T-helper 17 cell (primary cell): ENCODE measurements around the gene PTH. TPM values are rescaled to one million over a fixed set of nuclear protein-coding genes. Genes with fewer than 3 reads are reported as not detected.

Experiments used
- ATAC-seq: fragments of 150-1000 bp; cut with Tn5 transposase; 2 replicates; pipeline ENCODE4 v1.10.0; 2021; ENCODE audit warnings: mild to moderate bottlenecking, moderate library complexity
- DNase-seq, 3 donors: peaks; one replicate each; pipeline versions ENCODE4 v3.0.0 to v3.0.0-alpha.2; 2020 to 2021
- H3K9me3 ChIP-seq: one replicate; pipeline ENCODE4 v1.7.0; 2013; ENCODE audit warnings: low read length, mild to moderate bottlenecking; ENCODE audit not compliant: control insufficient read depth, poor library complexity, severe bottlenecking
- H3K27ac Mint-ChIP-seq: one replicate; pipeline ENCODE4 v1.8.0; 2022; ENCODE audit warnings: mild to moderate bottlenecking, moderate library complexity, mixed read lengths
- H3K27me3 Mint-ChIP-seq: one replicate; pipeline ENCODE4 v1.8.0; 2022; ENCODE audit warnings: mixed read lengths
- H3K36me3 Mint-ChIP-seq: one replicate; pipeline ENCODE4 v1.8.0; 2022; ENCODE audit warnings: low read depth, mixed read lengths
- H3K4me1 Mint-ChIP-seq: one replicate; pipeline ENCODE4 v1.8.0; 2022; ENCODE audit warnings: mild to moderate bottlenecking, mixed read lengths
- H3K4me3 Mint-ChIP-seq: one replicate; pipeline ENCODE4 v1.8.0; 2022; ENCODE audit warnings: mild to moderate bottlenecking, moderate library complexity, mixed read lengths
- total RNA-seq, 4 donors: library from RNA in 2 of 4; stranded (reverse) in 2 of 4; gene quantifications; one replicate each; pipeline ENCODE4 v1.2.3 and lab custom pipeline; 2022 to 2026

Gene PTH
- total RNA-seq, 2 donors from 2014 or later, result not detected

DNA sequence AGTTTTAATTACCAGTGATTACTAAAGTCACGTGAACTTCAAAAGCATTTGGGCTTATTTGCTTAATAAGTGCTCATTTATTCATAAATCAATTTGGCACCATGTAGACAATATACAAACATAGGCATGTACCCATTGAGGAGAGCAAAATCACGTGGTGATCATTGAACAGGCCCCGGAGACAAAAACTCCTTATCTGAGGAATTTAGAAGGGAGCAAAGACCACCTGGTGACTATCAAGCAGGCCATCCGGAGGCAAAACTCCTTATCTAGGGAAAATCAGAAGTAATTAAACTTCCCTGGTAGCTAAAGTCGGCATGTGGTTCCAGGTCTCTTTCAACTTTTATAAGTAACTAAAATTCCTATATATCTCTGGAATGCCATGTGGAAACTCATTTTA is 27.0 kb downstream of the PTH start:
- no peak overlapping the region for H3K27ac Mint-ChIP-seq
- H3K4me3 Mint-ChIP-seq, result no peak overlapping the region
- DNase-seq (no peak), ATAC-seq (no peak)
- peaks cover 23% of the 10 kb centered on the region for H3K27me3 Mint-ChIP-seq
- H3K36me3 Mint-ChIP-seq, result peaks cover 5% of the 10 kb centered on the region
- no peaks in the 10 kb centered on the region for H3K9me3 ChIP-seq
- peaks cover 5% of the 10 kb centered on the region for H3K4me1 Mint-ChIP-seq

DNA sequence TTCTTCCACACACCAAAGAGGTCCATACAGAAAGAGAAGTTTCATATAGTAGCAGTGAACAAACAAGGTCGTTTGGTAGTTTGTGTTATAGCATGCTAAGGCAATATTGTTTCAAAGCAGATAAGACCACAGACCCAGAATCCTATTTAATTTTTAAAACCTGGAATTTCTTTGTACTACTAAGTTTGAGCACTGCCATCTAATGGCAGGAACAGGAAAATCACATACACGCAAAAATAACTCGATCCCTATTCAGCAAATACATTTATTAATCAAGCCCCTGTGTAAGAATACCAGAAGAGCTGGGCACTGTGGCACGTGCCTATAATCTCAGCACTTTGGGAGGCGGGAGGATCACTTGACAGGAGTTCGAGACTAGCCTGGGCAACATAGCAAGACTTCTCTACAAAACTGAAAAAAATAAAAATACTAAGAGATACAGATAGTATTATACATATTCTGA is 29.9 kb downstream of the PTH start:
- no peak for ATAC-seq
- no peak overlapping the region for H3K4me3 Mint-ChIP-seq
- H3K9me3 ChIP-seq, result no peaks in the 10 kb centered on the region
- H3K4me1 Mint-ChIP-seq, result peaks cover 19% of the 10 kb centered on the region
- no peak overlapping the region for H3K27ac Mint-ChIP-seq
- peaks cover 19% of the 10 kb centered on the region for H3K27me3 Mint-ChIP-seq
- H3K36me3 Mint-ChIP-seq, result peaks cover 5% of the 10 kb centered on the region
- no peak for DNase-seq

DNA sequence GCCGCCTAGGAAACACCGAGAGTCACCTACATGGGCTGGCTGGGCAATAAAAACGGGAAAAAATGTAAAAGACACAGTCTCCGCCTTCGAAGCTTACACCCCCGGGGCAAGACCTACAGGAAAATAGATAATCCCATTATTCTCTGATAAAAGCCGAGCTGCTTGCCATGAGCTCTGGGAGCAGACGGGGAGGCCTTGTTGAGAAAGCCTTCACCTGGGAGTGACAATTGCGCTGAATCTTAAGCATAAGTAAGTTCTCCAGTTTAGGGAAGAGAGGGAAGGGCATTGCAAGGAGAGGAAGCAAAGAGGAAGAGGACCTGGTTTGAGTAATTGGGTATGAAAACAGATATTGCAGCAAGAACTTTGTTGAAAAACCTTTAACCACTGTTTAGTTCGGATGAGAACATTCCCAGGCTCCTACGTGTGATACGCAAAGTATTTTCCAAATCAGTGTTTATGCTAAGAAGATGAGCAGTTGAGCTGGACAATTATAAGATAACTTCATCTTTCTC is 32.0 kb downstream of the PTH start:
- ATAC-seq, result no peak
- Mint-ChIP-seq H3K4me3 (peak overlapping the region; percentile 99), H3K36me3 (peaks cover 2% of the 10 kb centered on the region), H3K4me1 (peaks cover 31% of the 10 kb centered on the region), H3K27ac (peak overlapping the region; percentile 96), H3K27me3 (peaks cover under 1% of the 10 kb centered on the region)
- H3K9me3 ChIP-seq, result no peaks in the 10 kb centered on the region
- DNase-seq, result no peak

DNA sequence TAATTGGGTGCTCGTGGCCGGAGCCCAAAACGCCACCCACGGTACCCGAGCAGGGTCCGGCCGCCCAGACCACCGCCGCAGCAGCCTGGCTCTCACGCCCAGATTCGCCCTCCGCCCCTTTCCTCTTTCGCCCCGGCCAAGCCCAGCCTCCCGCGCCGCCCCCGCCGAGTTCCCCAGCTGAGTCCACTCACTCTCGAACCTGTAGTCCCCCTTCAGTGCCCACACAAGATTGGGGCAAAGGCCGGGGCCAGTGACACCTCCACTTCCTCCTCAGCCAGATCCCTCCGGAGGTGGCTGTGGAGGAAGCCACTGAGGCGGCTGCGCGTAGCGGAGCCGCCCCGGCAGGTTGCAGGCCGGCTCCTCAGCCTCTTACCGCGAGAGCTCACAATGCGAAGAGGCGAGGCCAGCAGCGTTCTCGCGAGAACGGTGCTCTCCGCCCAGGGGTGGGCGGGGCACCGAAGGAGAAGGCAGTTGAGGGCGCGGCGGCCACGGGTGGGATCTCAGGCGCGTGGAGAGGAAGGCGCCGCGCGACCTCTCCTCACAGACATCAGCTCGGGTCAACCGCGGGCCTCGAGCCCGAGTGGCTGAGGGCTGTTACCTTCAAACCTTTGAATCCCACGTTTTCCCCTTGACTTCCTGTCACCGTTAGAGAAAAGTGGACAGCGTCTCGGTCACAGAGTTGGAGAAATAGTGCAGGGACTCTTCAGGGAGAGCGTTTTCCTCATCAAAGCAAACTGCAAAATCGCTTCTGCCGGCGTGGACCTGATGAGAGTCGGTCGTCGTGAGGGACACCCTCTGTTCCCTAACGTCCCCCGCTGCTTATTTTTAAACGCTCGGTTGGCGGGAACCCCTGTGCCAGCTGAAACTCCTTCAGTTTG is 32.7 kb downstream of the PTH start, which contains the start of gene BTBD10:
Gene BTBD10 (minus strand): TSS at position 322 of the 878 bp plus-strand sequence. CDS start 18,098 bp downstream, outside the sequence.
- Mint-ChIP-seq H3K36me3 (peaks cover 2% of the 10 kb centered on the region), H3K4me1 (peaks cover 31% of the 10 kb centered on the region), H3K4me3 (peak within 1 kb of the TSS; percentile 99), H3K27me3 (no peaks in the 10 kb centered on the region), H3K27ac (peak within 1 kb of the TSS; percentile 96)
- DNase-seq, result peak; percentile 89 to 91 (median 91)
- H3K9me3 ChIP-seq, result no peaks in the 10 kb centered on the region
- peak; percentile 98 for ATAC-seq

DNA sequence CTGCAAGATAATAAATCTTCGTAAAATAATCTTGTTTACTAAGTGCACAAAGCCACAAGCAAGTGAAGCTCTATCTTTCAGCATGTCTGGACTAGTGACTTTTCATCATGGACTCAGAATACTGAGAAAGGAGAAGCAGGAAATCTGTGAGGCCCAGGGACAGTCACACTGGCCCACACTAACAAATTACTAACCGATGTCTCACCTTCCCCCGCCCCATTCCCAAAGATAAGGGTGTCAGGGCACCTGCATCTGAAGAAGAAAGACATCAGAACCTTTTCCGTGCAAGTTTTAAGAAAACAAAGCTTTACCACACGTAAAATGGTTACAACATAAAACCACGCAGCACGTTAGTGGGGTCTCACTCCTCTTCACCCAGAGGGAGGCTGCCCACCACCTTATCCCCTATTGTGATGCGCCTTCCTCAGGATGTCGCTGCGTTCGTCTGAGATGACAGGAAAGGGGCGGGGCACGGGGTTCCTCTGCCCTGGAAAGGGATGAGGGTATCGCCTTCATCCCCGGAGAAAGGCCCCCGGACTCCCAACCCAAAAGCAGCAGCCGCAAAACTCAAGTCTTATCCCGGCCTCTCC is 33.4 kb downstream of the PTH start:
- peak; percentile 12 to 57 (median 52) for DNase-seq
- peak overlapping the region; percentile 96 for H3K27ac Mint-ChIP-seq
- H3K4me3 Mint-ChIP-seq, result peak overlapping the region; percentile 99
- peaks cover 2% of the 10 kb centered on the region for H3K36me3 Mint-ChIP-seq
- H3K27me3 Mint-ChIP-seq, result no peaks in the 10 kb centered on the region
- ATAC-seq, result peak; percentile 29
- no peaks in the 10 kb centered on the region for H3K9me3 ChIP-seq
- H3K4me1 Mint-ChIP-seq, result peaks cover 31% of the 10 kb centered on the region

DNA sequence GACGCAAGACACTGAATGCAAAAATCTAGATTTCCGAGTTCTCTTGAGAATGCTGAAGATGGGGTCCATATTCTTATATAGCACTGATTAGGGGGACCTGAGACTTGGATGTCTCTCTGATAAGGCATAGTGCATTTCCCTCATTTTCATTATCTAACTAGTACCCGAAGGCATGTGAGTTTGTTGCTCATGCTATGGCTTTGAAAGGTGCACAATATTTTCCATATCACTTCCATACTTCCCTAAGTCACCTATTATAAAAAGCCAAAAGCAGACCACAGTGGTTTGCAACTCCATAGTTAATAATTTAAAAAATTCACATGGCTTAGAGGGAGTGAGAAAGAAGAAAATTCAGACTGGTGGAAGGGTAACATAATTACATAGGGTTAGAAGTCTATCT is 34.5 kb downstream of the PTH start:
- H3K27ac Mint-ChIP-seq, result no peak overlapping the region
- peaks cover 2% of the 10 kb centered on the region for H3K36me3 Mint-ChIP-seq
- H3K4me3 Mint-ChIP-seq, result no peak overlapping the region
- H3K4me1 Mint-ChIP-seq, result peaks cover 31% of the 10 kb centered on the region
- ATAC-seq (no peak), DNase-seq (no peak)
- no peaks in the 10 kb centered on the region for H3K27me3 Mint-ChIP-seq
- H3K9me3 ChIP-seq, result no peaks in the 10 kb centered on the region

DNA sequence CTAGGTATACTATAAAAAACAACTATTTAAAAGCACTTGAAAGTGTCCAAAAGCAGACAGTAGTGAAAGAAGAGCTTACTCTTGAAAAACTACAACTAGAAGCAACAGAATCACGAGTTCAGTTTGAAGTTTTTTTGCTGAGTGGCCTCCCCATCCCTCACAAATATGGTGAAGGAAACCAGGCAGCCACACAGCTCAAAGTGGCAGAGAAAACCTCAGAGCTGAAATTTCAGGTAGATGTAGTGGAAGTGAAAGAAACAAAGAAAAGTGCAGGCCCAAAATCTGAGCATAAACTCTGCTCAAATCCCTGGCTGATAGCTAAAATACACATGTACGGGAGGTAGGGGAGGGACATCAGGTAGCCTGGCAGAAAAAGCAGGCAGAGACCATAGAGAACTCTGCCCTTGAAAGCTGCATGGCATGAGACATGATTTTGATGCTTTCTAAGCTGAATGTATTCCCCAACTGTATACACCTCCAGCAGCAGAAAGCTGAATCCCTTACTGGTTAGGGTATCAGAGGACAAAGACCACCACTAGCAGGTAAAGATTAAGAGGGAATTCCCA is 44.9 kb downstream of the PTH start:
- Mint-ChIP-seq H3K4me3 (no peak overlapping the region), H3K27me3 (no peaks in the 10 kb centered on the region), H3K27ac (no peak overlapping the region), H3K4me1 (peaks cover 24% of the 10 kb centered on the region), H3K36me3 (peaks cover 2% of the 10 kb centered on the region)
- ATAC-seq (no peak), DNase-seq (no peak)
- H3K9me3 ChIP-seq, result no peaks in the 10 kb centered on the region

DNA sequence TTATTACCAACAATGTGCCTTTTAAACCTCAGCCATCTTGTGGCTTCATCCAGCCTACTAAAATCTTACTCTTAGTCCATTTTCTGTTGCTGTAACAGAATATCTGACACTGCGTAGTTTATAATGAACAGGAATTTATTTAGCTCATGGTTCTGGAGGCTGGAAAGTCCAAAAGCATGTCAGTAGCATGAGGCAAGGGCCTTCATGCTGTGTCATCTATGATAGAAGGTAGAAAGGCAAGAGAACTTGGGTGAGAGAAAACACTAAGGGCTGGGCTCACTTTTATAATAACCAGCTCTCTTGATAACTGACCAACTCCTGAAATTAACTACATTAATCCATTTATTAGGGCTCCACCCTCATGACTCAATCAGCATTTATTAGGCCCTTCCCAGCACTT is 46.3 kb downstream of the PTH start:
- Mint-ChIP-seq H3K4me1 (peaks cover 22% of the 10 kb centered on the region), H3K36me3 (peaks cover 2% of the 10 kb centered on the region), H3K4me3 (no peak overlapping the region), H3K27ac (no peak overlapping the region), H3K27me3 (no peaks in the 10 kb centered on the region)
- DNase-seq (no peak), ATAC-seq (no peak)
- H3K9me3 ChIP-seq, result no peaks in the 10 kb centered on the region

DNA sequence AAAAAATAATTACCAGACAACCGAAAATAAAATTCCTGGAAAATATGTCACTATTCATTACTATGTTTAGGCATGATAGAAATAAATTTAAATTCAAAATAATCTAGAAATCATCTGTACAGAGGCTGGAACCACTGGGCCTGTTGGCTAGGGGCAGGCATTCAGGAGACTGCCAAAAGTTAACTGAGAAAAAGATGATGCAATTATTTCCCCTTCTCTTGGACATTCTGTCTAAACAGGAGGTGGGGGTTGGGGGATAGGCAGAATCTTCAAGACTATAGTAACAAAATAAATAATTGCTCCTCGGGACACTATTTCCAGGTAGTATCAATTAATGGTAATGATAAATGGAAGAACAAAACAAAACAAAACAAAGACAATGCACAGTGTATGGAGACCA is 46.9 kb downstream of the PTH start:
- no peak overlapping the region for H3K4me3 Mint-ChIP-seq
- H3K36me3 Mint-ChIP-seq, result peaks cover 2% of the 10 kb centered on the region
- DNase-seq, result no peak
- H3K27me3 Mint-ChIP-seq, result no peaks in the 10 kb centered on the region
- H3K9me3 ChIP-seq, result no peaks in the 10 kb centered on the region
- H3K4me1 Mint-ChIP-seq, result peaks cover 22% of the 10 kb centered on the region
- H3K27ac Mint-ChIP-seq, result no peak overlapping the region
- ATAC-seq, result no peak

DNA sequence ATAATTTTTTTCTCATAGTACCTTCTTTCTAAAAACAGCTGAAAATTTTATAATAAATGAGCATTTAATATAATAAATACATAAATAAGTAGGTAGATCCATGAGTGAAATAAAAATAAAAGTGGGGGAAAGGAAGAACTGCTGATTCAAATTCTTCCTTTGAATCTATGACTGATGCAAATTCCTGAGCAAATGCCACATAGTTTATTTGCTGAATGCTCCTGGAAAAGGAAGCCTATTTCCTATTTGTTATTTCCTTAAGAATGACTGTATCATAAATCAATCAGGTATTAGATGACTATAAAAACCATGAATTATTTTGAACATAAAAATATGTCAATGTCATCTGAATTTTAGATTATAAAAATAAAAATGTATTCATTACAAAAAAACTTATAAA is 49.4 kb downstream of the PTH start:
- DNase-seq (no peak), ATAC-seq (no peak)
- Mint-ChIP-seq H3K4me3 (no peak overlapping the region), H3K4me1 (peaks cover 29% of the 10 kb centered on the region), H3K27me3 (no peaks in the 10 kb centered on the region), H3K27ac (no peak overlapping the region), H3K36me3 (peaks cover 2% of the 10 kb centered on the region)
- H3K9me3 ChIP-seq, result no peaks in the 10 kb centered on the region

DNA sequence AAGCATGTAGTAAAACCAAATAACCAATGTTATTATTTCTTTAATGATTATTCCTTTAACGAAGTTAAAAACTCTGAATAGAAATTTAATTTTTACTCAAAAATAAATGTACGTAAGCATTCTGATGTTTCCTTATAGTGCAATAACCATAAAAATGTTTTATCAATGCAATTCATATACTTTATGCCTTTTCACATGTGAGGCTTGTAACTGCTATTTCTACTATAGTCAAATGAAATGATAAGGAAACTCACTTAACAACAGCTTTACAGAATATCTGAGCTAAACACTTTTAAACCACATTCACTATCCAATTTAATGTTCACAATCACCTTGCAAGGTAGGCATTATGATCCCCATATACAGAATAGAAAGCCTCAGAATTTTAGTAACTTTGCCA is 50.2 kb downstream of the PTH start:
- H3K4me1 Mint-ChIP-seq, result peaks cover 26% of the 10 kb centered on the region
- no peak for ATAC-seq

More for the DNA sequence above, 50.2 kb downstream of the PTH start:
- no peaks in the 10 kb centered on the region for H3K9me3 ChIP-seq
- no peak for DNase-seq
- Mint-ChIP-seq H3K36me3 (no peaks in the 10 kb centered on the region), H3K27ac (no peak overlapping the region), H3K4me3 (no peak overlapping the region), H3K27me3 (no peaks in the 10 kb centered on the region)
